OCI-LY1 (cell line): ENCODE measurements around the gene ZNF480.

ENCODE experiments used
- EZH2 ChIP-seq: fragments of 200-600 bp; sonication (generic), shearing (Covaris generic); IDR thresholded peaks from 2 replicates; pipeline ENCODE4 v1.8.0; 2017; ENCODE audit warnings: borderline replicate concordance, mixed run types, mild to moderate bottlenecking, antibody characterized with exemption, low read length, moderate library complexity, mixed read lengths
- TF ChIP-seq, protein P1 (sequence below): fragments of 200-600 bp; sonication (generic), shearing (Covaris generic); IDR thresholded peaks from 2 replicates; pipeline ENCODE4 v1.5.1; 2017; ENCODE audit warnings: mild to moderate bottlenecking, antibody characterized with exemption, low read length, moderate library complexity, mixed read lengths

DNA sequence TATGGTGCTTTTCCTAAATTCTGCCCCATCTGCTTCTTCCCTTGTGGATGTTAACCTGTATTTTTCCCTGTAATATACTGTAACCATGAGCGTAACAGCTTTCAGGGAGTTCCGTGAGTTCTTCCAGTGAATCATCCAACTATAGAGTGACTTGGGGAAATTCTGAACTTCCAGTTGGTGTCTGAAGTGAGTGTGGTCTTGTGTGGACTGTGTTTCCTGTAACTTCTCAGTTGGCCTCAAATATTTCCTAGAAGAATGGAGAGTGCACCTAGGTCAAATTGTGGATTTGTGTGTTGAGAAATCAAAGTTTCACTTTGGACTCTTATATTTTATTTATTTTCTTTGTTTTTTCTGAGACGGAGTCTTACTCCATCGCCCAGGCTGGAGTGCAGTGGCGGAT is 38.5 kb upstream of the ZNF480 start:
- TF ChIP-seq, protein P1, sequence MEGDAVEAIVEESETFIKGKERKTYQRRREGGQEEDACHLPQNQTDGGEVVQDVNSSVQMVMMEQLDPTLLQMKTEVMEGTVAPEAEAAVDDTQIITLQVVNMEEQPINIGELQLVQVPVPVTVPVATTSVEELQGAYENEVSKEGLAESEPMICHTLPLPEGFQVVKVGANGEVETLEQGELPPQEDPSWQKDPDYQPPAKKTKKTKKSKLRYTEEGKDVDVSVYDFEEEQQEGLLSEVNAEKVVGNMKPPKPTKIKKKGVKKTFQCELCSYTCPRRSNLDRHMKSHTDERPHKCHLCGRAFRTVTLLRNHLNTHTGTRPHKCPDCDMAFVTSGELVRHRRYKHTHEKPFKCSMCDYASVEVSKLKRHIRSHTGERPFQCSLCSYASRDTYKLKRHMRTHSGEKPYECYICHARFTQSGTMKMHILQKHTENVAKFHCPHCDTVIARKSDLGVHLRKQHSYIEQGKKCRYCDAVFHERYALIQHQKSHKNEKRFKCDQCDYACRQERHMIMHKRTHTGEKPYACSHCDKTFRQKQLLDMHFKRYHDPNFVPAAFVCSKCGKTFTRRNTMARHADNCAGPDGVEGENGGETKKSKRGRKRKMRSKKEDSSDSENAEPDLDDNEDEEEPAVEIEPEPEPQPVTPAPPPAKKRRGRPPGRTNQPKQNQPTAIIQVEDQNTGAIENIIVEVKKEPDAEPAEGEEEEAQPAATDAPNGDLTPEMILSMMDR: no peak
- TF ChIP-seq EZH2: no peak
